Measurements from ENCODE around the gene PLCB1. TPM values are rescaled to one million over a fixed set of nuclear protein-coding genes. Genes with fewer than 3 reads are reported as not detected.

Gene PLCB1
- total and polyA plus RNA-seq, 2 of the 4 experiments (the other 2 are of a cell fraction), result 5.6 to 16.1 TPM

- Histone ChIP-seq H3K36me3 (ENCODE audit: control insufficient read depth, insufficient read depth, low read length) (no peaks in the 10 kb centered on the region), H3K9me1 (ENCODE audit: insufficient read depth, low read length) (peaks cover 3% of the 10 kb centered on the region), H3K9ac (ENCODE audit: low read depth, low read length) (no peak overlapping the region), H2BK15ac (ENCODE audit: low read depth, low read length) (no peak overlapping the region), H3K4me1 (ENCODE audit: control insufficient read depth, insufficient read depth, low read length) (peaks cover 3% of the 10 kb centered on the region; the same call in 1 of the 2 replicates), H3K4me3 (ENCODE audit: insufficient read depth, low read depth, low read length) (no peak overlapping the region), H4K20me1 (ENCODE audit: insufficient read depth, low read length) (no peaks in the 10 kb centered on the region; the same call in 1 of the 2 replicates), H3K4me2 (ENCODE audit: low read depth, low read length) (no peak overlapping the region), H2AK5ac (ENCODE audit: low read depth, low read length) (no peak overlapping the region), H4K8ac (ENCODE audit: low read depth in 2 of 2, low read length in 2 of 2) (no peak overlapping the region), H4K91ac (ENCODE audit: insufficient read depth, low read depth, low read length) (no peak overlapping the region), H3K9me3 (ENCODE audit: control insufficient read depth, insufficient read depth, low read length) (no peaks in the 10 kb centered on the region), H3K23ac (ENCODE audit: low read depth, low read length) (no peak overlapping the region), H3K56ac (ENCODE audit: extremely low read depth, insufficient read depth, low read length) (no peak overlapping the region), H3K79me1 (ENCODE audit: low read depth in 1 of 2, low read length in 2 of 2) (peaks cover 2 to 6% of the 10 kb centered on the region in 2 experiments; a peak in 3 of 4 replicates), H2BK120ac (ENCODE audit: low read depth, low read length) (no peak overlapping the region), H2AFZ (replicated peaks; ENCODE audit: low read length, poor library complexity) (no peak overlapping the region), H3K4ac (ENCODE audit: low read depth, low read length) (no peak overlapping the region), H4K5ac (ENCODE audit: low read depth, low read length) (no peak overlapping the region), H2BK5ac (ENCODE audit: low read depth, low read length, poor library complexity, severe bottlenecking) (no peak overlapping the region), H3K18ac (ENCODE audit: low read depth, low read length) (no peak overlapping the region), H2AK9ac (replicated peaks; ENCODE audit: low read depth, low read length, poor library complexity) (no peak overlapping the region), H3K14ac (replicated peaks; ENCODE audit: low read depth, low read length) (no peak overlapping the region), H2BK20ac (ENCODE audit: low read depth, low read length) (no peak overlapping the region), H3K27me3 (ENCODE audit: control insufficient read depth, insufficient read depth, low read length) (no peaks in the 10 kb centered on the region), H3K27ac (ENCODE audit: insufficient read depth, low read length) (no peak overlapping the region)
- WGBS, 2 experiments (ENCODE audit: extremely low coverage in 2 of 2, insufficient read length in 1 of 2), result no CpG with 5 or more reads among the region's 1 CpG
- in situ Hi-C loops (cut with MboI; ENCODE audit: low sequenced_read_pairs), result loop anchor here (25.0 kb wide), 1 partner anchor 306 kb away; no protein-coding TSS in a partner anchor
- ATAC-seq (ENCODE audit: low read depth) (no peak), DNase-seq (no peak)
- intact Hi-C loops (cut with micrococcal nuclease), result no loop called here
- dilution Hi-C loops (cut with HindIII; ENCODE audit: low sequenced_read_pairs, unreplicated experiment), result no loop called here
- BruUV-seq (replicated peaks), result no TSS peak
- CTCF ChIA-PET, result interaction anchor here (1.0 kb wide), 1 partner anchor 275 kb away, joined by 3 read pairs; no protein-coding TSS in a partner anchor
- TF ChIP-seq RCOR1 (IDR thresholded peaks at IDR 0.05; ENCODE audit: insufficient replicate concordance, low read length), result no peak
- TF ChIP-seq POLR2A (IDR thresholded peaks at IDR 0.05; ENCODE audit: low read depth, low read length), result no peak
- POLR2A ChIA-PET (ENCODE audit: unreplicated experiment), result no interaction called here
Observed at GRCh38 chr20:8406391-8406790, 274.3 kb downstream of the PLCB1 start.
